T47D (cell line): ENCODE measurements around the gene KIF12.

Source experiments
- DNase-seq, 2 experiments: peaks; one replicate each; pipeline versions ENCODE4 v3.0.0 to v3.0.0-alpha.2; 2011 to 2012; ENCODE audit warnings: low read depth in 1 of 2, low spot score in 1 of 2
- JUND ChIP-seq: IDR thresholded peaks from 2 replicates; pipeline ENCODE4 v1.6.1; 2012; ENCODE audit warnings: low read depth
- in situ Hi-C: cut with HindIII; loops from 2 replicates; pipeline ENCODE4 v1.10.0; 2016; ENCODE audit warnings: low sequenced_read_pairs, low pct_unique_long_range_greater_than_20kb

The KIF12 gene

DNA sequence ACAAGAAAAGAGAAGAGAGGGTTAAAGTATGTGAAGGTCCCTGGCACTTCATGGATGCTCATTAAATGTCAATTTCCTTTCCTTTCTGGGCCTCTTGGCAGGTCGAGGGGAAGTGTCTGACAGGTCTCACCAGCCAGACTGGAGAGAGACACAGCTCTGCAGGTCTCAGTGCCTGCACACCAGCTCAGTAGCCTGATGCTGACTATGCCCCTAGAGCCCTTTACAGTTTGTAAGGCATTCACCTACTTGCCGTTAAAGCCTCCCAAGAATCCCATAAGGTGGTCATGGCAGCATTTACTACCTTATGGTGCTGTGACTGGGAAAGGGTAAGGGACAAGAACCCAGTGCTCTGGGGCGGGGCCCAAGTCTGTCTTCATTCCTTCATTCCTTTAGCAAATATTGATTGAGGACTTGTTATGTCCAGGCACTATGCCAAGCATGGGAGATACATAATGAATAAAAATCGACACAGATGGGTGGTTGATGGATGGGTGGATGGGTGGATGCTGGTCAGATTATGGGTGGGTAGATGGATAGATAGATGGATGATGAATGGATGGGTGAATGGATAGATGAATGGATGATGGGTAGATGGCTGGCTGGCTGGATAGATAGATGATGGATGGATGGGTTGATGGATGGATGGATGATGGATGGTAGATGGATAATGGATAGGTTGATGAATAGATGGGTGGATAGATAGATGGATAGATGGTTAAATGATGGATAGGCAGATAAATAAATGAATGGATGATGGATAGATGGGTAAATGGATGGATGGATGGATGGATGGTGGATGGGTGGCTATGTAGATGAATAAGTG, 21.3 kb upstream of the KIF12 start:
- in situ Hi-C loops, result no loop called here
- TF ChIP-seq JUND, result no peak
- DNase-seq, result peak in 1 of 2 experiments; percentile 73

DNA sequence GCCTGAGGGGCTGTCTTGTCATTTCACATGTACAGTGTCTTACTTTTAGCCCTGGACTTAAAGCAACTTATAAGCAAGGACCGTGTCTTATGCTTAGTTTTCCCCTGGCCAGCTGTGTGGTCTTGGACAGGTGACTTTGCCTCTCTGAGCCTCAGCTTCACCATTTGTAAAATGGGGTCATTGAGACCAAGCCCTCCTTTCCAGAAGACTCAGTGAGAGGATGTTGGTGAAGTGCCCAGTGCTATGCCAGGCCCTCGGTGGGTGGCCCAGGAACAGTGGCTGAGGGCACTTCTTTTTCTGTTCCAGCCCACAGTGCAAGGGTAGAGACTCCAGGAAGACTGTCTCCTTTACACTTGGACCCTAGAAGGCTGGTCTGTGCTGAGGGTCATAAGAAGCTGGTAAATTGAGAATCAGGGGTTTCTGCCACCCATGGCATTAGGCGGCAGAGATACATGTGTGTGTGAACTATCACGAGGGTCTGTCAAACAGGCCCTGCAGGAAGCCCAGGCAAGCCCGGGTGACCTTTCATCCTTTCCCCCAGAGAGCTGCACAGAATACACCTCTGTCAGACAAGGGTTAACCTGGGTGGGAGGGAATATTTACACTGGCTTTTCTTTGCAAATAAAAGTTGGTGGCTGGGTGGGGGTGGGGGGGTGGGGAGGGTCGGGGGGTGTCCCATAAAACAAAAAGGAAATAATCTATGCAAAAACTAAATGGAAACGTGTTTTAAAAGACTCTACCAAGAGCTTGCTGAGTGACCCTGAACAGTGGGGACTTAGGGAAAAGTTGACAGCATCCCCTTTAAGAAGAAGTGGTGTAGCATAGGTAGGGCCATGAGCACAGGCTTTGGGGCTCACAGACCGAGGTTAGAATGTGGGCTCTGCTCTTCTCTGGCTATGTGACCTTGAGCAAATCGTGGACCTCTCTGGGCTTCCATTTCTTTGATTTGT, 20.4 kb upstream of the KIF12 start:
- no peak for TF ChIP-seq JUND
- DNase-seq, result no peak
- in situ Hi-C loops, result no loop called here

DNA sequence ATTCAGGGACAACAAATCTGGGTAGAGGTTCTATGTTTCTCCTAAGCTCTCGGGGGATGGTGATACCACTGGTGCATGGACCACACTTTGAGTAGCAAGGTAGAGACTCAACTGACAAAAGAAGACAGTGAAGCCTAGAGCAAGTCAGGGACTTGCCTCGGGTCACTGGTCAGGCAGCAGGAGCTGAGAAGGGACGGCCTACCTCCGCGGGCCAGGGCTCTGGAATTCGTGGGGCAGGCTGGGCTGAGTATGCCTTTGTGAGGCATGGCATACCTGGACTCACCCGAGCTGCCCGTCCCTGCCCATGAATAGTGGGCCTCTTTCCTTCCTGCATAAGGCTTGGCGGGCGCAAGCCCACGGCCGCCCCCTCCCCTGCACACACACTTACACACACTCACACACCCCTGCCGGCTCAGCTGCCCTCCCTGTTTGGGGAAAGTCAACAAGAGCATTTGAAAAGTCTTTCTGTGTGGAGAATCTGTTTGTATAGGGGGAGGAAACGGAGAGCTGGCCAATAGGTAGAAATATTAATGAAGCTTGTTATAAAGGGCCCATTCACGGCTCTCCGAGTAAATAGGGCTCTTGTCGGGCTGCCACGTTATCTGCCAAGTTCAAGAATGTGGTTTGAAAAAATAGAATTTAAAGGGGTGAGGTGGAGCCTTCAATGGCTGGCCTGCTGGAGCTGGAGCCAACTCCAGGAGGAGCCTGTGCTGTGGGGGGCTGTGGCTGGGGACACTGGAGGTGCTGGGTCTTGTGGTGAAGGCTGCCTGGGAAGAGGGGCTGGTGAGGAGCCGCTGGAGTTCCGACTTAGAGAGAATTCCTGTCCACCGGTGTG, 19.1 kb upstream of the KIF12 start:
- peak; percentile 32 to 52 for DNase-seq
- in situ Hi-C loops, result no loop called here
- no peak for TF ChIP-seq JUND

- no peak for TF ChIP-seq JUND
- no peak for DNase-seq
- in situ Hi-C loops, result no loop called here
Measured at GRCh38 chr9:114117614-114117995, 18.5 kb upstream of the KIF12 start.

DNA sequence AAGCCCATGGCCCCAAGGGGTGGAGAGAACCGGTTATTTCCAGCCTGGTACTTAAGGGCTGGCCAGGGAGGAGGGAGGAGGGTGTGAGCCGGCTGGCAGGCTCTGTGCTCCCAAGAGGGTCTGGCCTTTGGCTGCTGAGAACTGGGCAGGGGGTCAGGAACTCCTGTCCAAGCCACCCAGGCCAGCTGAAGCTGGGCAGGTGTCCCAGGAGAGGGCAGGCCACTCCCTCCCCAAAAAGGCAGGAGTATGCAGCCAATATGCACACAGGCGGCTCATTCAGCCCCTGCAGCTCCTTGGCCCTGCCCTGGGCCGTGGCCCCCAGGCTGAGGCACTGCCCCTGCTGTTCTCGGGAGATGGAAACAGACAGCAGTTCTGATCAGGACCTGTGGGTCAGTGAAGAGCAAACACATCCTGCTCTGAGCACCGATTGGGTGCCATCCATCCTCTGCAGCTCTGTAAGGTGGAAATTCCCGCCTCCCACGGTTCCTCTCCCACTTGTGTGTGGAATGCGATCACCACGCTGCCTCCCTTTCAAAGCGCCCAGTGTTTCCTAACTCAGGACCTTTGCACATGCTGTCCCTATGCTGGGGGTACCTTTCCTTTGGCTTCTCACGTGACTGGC, 17.1 kb upstream of the KIF12 start:
- no peak for DNase-seq
- in situ Hi-C loops, result no loop called here
- TF ChIP-seq JUND, result no peak

GRCh38 chr9:114115654-114116125, 16.6 kb upstream of the KIF12 start:
- in situ Hi-C loops, result no loop called here

DNA sequence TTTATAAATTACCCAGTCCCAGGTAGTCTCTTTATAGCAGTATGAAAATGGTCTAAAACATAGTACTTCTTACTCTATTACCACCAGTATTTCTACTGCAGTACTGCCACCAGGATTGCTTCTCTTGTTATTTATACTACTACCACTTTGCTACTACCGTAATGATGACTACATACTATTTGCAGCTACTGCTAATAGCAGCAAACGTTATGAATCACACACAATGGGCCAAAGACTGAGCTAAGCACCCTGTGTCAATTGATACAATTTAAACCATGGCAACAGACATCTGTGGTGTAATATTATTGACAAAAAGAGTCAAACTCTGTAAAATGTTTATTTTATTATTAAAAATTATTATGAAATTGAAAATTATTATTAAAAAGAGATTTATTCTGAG, 15.3 kb upstream of the KIF12 start:
- no peak for TF ChIP-seq JUND
- no peak for DNase-seq
- in situ Hi-C loops, result no loop called here

More at GRCh38 chr9:114115654-114116125, 16.6 kb upstream of the KIF12 start:
- no peak for DNase-seq
- TF ChIP-seq JUND, result no peak

DNA sequence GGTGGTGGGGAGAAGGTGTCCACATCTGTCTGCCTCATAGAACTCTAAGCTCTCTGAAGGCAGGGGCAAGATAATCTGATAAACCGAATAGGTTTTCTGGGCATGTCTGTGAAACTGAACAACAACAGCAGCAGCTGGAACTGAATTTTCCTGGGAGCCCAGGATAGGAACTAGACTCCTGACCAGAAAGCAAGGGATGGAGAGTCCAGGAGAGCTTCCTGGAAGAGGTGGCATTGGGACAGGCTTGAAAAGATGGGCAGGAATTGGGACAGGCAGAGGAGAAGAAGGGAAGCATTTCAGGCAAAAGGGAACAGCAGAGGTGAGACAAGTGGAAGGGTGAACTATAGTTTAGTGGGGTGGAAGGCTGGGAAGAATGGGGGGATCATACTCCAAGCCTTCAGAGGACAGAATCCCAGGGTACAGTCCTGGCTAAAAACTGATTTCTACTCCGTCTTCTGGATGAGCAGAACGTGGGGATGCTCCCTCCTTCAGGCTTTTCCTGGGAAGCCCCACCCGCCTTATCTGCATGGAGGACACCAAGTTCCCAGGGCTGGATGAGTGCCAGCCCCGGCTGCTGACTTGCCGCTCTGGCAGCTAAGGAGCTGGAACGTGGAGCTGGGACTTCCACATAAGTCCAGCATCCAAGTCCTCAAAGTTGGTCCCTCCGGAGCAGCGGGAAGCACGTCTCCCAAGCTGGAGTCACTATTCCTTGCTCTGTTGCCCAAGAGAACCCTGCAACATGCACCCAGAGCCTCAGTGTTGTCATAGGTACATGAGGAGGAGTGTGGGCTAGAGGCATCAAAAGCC, 13.9 kb upstream of the KIF12 start:
- in situ Hi-C loops, result no loop called here

DNA sequence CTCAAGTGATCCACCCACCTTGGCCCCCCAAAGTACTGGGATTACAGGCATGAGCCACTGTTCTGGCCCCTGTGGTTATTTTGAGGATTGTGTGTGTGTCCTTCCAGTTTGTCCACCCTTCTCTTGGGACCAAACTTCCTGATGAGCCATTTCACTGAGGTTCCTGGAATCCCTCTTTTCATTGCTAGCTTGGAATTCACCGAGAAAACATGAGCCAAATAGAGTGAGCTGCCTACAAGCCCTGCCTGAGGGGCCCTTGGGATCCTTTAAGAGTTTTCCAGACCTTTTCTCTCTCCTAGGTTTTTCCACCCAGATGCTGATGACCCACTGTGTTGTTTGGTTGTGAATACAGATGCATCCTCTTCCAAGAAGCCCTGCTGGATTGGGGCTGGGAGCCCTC, 13.2 kb upstream of the KIF12 start:
- DNase-seq, result no peak

More for the DNA sequence above, 13.9 kb upstream of the KIF12 start:
- no peak for TF ChIP-seq JUND
- no peak for DNase-seq

DNA sequence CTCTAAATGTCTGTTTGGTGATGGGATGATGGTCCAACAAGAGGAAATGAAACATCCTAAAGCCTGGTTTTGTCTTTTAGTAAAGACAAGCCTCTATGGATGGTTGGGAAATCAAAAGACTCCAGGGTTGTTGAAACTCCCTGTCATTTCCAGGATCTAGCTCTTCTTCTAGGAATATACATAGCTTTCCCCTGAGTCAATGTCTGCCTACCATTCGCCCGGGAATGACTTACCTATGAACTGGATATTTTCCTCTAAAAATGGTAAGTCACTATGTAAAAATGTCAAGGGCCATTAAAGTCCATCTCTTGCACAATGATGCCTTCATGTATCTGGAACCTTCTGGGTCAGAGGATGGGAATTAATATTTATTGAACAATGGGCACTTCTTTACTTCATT, 11.1 kb upstream of the KIF12 start:
- in situ Hi-C loops, result no loop called here
- no peak for TF ChIP-seq JUND
- DNase-seq, result no peak

More for the DNA sequence above, 13.2 kb upstream of the KIF12 start:
- in situ Hi-C loops, result no loop called here
- TF ChIP-seq JUND, result no peak

DNA sequence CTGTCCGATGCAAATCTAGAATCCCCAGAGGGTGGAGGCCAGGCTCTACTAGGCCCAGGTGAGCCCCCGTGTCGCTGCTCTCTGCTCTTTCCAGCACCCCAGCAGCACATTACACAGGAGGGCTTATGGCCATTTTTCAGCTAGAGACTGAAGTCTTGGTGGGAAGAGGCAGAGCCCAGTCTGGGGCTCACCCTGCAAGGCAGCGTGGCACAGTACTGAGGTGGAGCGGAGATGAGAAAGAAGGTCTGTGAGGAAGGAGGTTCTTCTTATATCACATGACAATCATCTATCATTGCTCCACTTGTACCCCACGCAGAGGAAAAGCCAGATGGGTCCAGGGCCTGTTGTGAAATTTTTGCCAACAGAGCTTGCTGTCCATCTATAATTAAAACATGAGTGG, 10.0 kb upstream of the KIF12 start:
- no peak for DNase-seq
- in situ Hi-C loops, result no loop called here
- TF ChIP-seq JUND, result no peak
